CD4-positive, alpha-beta T cell treated with Interleukin-4 for 1 hour (primary cell): ENCODE data around the gene CNN3.

Experiments
- DNase-seq, 2 donors: peaks; one replicate each; pipeline ENCODE4 v3.0.0-alpha.2; 2020 to 2022

The CNN3 gene

GRCh38 chr1:94887106-94887505 is 39.8 kb downstream of the CNN3 start:
- DNase-seq = no peak

DNA sequence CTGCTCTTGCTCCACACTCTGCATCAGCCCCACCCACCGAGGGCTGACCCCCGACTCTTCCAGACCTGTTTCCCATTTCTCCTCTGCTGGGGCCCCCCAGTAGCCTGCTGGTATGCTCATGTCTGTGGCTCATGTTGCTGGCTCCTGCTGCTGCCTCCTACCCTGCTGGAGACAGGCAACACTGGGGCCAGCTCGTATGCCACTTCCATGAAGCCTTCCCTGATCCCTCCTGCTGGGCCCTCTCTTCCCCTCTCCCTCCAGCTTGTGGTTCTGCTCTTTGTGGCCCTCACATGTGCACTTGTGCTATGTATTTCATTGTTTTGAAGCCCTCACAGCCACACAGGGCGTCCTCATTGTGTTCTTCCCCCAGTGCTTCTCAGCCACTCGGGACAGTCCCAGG is 40.5 kb downstream of the CNN3 start:
- DNase-seq = no peak

DNA sequence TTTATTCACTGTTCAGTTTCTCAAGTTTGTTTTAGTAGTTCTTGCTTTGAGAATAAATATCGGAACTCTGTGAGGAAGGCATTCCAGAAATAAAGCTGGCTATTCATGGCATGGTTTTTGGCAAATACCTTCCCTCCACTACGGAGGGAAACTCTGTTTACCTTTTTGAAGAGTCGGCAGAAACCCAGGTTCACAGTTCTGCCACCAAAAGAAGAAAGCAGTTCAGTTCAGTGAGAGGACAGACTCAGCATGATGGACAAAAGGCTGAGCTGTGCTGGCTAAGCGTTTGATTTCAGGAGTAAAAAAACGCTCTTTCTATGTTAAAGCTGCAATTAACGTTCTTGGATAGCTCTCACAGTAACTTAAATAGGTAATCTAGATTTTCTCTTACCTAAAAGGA is 42.4 kb downstream of the CNN3 start:
- no peak for DNase-seq

DNA sequence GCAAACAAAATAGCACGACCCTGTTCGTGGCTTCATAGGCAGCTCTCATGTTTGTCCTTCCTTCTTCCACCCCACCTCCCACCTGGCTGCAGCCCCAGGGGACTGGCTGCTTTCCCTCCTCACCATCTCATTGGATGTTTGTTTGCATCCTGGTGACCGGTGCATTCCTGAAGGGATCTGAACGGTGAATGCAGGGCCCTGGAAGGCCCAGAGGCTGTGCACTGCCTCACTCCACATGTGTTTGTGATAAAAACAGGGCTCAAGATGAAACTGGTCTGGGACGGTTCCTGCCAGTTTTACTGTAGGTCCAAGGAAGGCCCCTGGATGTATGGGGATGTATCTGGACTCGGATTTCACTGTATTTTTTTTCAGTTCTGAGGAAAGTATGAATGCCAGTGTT is 42.8 kb downstream of the CNN3 start:
- DNase-seq = no peak

DNA sequence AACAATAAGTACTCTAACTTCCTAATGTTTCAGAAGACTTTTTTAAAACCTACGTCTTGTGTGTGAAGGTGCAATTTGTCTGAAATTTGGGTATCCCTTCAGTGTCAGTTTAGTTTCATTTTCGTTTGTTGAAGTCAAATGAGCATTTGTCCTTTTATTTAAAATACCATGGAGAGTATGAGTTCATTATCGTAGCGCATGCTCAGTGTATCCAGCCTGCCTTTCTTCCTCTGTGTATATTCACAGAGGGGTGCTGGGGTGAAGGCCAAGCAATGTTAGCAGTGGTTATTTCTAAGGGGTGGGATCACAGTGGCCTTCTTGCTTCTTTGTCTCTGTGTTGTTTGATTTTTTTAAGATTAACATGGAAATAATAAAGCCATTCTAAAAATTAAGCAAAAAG is 43.2 kb downstream of the CNN3 start:
- DNase-seq = peak in 1 of 2 donors; percentile 47

DNA sequence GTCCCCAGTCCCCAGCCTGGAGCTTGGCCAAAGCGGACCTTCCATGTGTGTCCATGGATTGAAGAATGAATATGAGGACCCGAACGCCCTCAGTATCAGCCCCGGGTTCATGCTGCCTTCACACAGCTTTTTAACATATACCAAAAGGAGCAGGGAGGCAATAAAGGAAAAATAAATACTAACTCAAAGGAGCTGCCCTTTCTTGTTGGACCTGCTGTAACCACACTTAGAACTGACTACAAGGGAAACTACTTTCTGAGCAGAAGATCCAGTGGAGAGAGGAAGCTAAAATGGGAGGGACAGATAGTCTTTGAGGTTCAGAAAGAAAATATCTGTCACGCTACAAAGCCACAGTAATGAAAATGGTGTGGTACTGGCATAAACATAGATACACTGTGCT is 48.6 kb downstream of the CNN3 start:
- no peak for DNase-seq

GRCh38 chr1:94876362-94876761 is 50.5 kb downstream of the CNN3 start:
- no peak for DNase-seq

GRCh38 chr1:94875794-94876193 is 51.1 kb downstream of the CNN3 start:
- no peak for DNase-seq

- DNase-seq = no peak
Observed at GRCh38 chr1:94874423-94874822, 52.5 kb downstream of the CNN3 start.

GRCh38 chr1:94873520-94874351 is 53.2 kb downstream of the CNN3 start:
- no peak for DNase-seq

- DNase-seq = no peak
Observed at GRCh38 chr1:94872771-94873495, 54.0 kb downstream of the CNN3 start.

- DNase-seq = no peak
Observed at GRCh38 chr1:94871031-94871430, 55.9 kb downstream of the CNN3 start.

GRCh38 chr1:94866164-94866807 is 60.6 kb downstream of the CNN3 start:
- no peak for DNase-seq

DNA sequence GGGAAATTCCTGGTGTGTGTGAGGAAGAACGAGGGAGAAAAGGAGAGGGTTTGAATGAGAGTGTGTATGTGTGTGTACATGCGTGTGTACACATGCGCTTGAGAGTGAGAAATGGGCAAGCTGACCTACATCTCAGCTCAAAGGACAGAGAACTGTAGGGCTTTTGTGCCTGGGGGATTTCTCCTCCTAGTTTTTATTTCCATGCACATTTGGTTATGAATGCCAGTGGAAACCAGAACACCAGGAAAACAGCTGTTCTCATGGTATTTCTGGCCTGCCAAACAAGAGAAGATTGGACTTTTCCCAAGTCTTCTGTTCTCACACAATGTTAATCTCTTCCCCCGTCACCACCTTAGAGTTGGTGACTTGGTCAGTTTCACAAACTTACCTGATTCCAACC is 61.5 kb downstream of the CNN3 start:
- DNase-seq = no peak

DNA sequence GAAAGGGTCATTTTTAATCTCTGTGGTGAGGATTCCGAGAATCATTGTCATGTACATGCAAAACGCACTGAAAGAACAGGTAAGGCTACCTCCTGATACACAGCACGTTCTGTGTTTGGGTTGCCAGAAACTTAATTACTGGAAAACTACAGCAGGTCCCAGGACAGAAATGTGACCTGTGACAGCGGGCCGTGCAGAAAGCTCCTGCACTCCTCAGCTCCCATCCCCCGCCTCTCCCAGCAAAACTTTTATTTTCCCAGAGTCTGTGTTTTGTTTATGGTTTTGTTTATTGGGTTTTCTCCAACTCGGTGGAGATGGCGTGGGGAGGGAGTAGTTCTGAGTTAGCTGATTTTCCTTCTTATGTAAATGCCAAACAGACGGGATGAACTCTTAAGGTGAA is 62.1 kb downstream of the CNN3 start:
- DNase-seq = no peak

DNA sequence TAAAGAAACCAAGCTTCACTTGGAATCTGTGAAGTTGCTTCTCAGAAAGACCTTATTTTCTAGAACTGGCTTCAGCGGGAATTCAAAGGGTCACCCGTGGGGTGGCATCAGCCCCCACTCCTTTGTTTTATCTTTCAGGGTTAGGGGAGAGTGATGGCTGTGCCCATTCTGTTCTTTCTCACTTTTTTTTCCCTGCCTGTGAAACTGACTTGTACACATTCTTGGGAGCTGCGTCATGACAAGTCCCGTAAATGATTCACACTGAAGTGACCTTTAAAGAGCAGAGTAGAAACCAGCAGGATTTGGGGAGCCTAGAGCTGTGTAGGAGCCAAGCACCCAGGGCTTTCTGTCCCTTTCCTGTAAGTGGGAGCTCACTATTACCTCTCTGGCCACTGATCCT is 63.0 kb downstream of the CNN3 start:
- DNase-seq = no peak

DNA sequence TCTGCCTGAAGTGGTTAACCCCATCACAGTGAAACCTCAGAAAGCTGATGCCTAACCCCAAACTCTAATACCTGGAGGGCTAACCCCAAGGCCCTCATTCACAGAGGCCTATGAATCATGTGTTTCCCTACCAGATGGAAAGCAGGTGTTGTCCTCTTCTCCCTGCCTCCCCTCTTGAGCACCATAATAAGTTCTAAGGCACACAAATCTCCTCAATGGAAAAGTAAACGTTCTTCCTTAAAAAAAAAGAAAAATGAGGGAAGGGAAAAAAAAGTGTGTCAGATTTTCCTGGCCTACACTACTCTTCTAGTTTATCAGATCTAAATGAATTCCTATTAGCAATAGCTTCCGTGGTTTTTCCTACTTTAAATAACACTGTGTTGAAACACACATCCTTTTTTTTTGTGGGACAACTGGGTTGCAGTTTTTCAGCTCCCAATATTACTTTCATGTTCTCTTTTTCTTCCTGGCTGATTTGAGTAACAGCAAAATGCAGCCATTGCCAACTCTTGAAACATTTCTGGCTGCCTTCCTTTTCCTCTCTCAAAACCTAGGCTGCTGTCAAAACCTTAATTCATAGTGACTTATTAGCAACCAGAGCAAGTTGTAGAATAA is 63.5 kb downstream of the CNN3 start:
- no peak for DNase-seq

DNA sequence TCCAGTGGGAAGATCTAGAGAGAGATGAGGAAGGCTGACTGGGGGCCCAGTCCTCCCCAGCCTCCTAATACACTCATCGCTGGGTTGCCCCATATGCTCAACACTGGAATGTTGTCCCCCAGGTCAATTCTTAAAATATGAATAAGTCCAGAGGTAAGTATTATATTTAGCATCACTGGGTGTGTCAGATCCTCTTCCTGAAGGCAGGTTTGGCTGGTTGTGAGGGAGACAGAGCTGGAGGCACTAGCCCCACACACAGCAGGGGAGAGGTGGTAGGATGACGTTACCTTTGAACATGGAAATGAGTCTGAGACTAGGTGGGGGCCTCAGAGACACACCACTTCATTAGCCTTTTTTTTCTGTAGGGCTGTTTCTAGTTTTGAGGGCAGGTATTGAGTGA is 64.2 kb downstream of the CNN3 start:
- no peak for DNase-seq

DNA sequence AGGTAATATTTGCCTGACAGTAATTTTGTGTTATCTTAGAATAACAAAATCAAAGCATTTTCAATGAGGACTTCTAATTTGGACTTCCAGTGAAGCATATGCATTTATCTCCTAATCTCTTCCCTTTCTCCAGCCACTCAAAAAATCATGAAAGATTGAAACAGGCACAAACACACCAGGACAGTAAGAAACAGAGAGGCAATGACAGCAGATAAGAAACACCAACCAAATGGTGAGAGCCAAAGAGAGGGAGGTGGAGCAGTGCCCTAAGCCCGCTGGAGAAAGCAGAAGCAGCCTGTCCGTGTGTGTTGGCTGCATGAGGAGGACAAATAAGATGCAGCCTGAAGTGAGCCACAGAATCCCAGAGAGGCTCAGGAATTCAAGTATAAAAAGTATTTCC is 67.7 kb downstream of the CNN3 start:
- no peak for DNase-seq

DNA sequence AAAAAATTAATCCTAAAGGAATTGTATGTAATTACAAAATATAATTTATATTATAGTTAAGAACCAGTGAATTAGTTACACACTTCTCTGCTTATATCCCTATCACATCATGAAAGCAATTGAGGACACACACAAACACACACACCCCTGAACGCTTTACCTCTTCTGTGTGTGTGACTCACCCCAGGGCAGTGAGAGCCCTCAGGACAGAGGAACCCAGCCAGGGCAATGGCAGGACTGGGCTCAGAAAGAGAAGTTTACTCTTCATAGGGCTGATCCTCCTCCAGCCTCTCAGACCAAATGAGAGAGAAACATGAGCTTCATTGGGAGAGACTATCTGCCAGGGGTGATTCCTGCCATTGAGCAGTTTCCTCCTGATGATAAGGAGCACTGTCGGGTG is 68.6 kb downstream of the CNN3 start:
- DNase-seq = no peak

- no peak for DNase-seq
Observed at GRCh38 chr1:94856868-94857267, 70.0 kb downstream of the CNN3 start.

- DNase-seq = no peak
Observed at GRCh38 chr1:94856004-94856403, 70.9 kb downstream of the CNN3 start.

DNA sequence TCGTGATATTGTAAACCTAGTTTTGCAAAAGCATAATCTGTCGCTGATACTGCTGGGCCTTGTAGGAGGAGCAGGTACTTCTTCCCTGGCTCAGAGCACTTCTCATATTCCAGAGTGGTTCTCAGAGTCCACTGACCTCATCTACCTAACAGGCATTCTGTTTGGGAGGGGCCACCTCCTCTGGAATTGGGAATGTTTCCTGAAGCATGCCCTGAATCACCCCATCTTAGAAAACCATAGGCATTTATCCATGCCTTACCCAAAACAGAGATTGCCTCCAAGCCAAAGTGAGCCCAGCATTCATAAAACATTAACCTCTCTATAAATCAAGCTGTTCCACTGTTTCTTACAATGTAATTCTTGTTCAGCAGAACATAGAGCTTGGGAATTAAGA is 71.6 kb downstream of the CNN3 start:
- DNase-seq = no peak
